ENCODE measurements around the gene LSM14A. TPM values are rescaled to one million over a fixed set of nuclear protein-coding genes. Genes with fewer than 3 reads are reported as not detected.

Gene LSM14A
- total and polyA plus RNA-seq, 2 of the 13 experiments (the other 11 are each of a cell fraction or from before 2014, with no cell fraction given): 77.0 to 83.6 TPM

- TF ChIP-seq KIAA2018 (CRISPR knock-in tag; IDR thresholded peaks at IDR 0.05; ENCODE audit: borderline replicate concordance) (no peak), KDM3A (CRISPR knock-in tag; IDR thresholded peaks at IDR 0.05; ENCODE audit: low read depth) (no peak), NBN (conservative IDR thresholded peaks at IDR 0.05) (no peak), RBAK (CRISPR knock-in tag; IDR thresholded peaks at IDR 0.05) (no peak), JARID2 (CRISPR knock-in tag; IDR thresholded peaks at IDR 0.05; ENCODE audit: insufficient replicate concordance) (no peak), ISL2 (CRISPR knock-in tag; IDR thresholded peaks at IDR 0.05) (peak; percentile 46), SRSF4 (IDR thresholded peaks at IDR 0.05; ENCODE audit: low read depth, low read length, poor library complexity, severe bottlenecking) (no peak), ZNF775 (CRISPR knock-in tag; IDR thresholded peaks at IDR 0.05; ENCODE audit: borderline replicate concordance) (no peak), ZNF333 (CRISPR knock-in tag; IDR thresholded peaks at IDR 0.05; ENCODE audit: borderline replicate concordance) (no peak), FOXO4 (CRISPR knock-in tag; conservative IDR thresholded peaks at IDR 0.05) (no peak)
- TF ChIP-seq, protein P1, sequence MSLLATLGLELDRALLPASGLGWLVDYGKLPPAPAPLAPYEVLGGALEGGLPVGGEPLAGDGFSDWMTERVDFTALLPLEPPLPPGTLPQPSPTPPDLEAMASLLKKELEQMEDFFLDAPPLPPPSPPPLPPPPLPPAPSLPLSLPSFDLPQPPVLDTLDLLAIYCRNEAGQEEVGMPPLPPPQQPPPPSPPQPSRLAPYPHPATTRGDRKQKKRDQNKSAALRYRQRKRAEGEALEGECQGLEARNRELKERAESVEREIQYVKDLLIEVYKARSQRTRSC (CRISPR knock-in tag; IDR thresholded peaks at IDR 0.05; ENCODE audit: low read depth): no peak
- TF ChIP-seq, protein P2, sequence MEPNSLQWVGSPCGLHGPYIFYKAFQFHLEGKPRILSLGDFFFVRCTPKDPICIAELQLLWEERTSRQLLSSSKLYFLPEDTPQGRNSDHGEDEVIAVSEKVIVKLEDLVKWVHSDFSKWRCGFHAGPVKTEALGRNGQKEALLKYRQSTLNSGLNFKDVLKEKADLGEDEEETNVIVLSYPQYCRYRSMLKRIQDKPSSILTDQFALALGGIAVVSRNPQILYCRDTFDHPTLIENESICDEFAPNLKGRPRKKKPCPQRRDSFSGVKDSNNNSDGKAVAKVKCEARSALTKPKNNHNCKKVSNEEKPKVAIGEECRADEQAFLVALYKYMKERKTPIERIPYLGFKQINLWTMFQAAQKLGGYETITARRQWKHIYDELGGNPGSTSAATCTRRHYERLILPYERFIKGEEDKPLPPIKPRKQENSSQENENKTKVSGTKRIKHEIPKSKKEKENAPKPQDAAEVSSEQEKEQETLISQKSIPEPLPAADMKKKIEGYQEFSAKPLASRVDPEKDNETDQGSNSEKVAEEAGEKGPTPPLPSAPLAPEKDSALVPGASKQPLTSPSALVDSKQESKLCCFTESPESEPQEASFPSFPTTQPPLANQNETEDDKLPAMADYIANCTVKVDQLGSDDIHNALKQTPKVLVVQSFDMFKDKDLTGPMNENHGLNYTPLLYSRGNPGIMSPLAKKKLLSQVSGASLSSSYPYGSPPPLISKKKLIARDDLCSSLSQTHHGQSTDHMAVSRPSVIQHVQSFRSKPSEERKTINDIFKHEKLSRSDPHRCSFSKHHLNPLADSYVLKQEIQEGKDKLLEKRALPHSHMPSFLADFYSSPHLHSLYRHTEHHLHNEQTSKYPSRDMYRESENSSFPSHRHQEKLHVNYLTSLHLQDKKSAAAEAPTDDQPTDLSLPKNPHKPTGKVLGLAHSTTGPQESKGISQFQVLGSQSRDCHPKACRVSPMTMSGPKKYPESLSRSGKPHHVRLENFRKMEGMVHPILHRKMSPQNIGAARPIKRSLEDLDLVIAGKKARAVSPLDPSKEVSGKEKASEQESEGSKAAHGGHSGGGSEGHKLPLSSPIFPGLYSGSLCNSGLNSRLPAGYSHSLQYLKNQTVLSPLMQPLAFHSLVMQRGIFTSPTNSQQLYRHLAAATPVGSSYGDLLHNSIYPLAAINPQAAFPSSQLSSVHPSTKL (CRISPR knock-in tag; IDR thresholded peaks at IDR 0.05): peak; percentile 62
Observed at GRCh38 chr19:34173193-34173956, 1.1 kb downstream of the LSM14A start (continued).
